Endothelial cell of umbilical vein (primary cell): ENCODE measurements around the gene LRIG1. TPM values are rescaled to one million over a fixed set of nuclear protein-coding genes. Genes with fewer than 3 reads are reported as not detected.

ENCODE experiments used
- BruUV-seq: library from RNA; stranded (reverse); fragments of 400-500 nt; replicated peaks from 2 replicates; lab custom pipeline; 2021; lab: Mats Ljungman, UMichigan
- CTCF ChIA-PET: fragments of 300-600, 350-600 bp; sonication (Branson Sonifier 250); formaldehyde crosslinking; loops from one replicate; lab custom pipeline; 2021; ENCODE audit warnings: antibody characterized with exemption, inconsistent platforms; lab: Charles Lee
- POLR2A ChIA-PET: fragments of 300-600, 350-600 bp; sonication (Branson Sonifier 250); formaldehyde crosslinking; loops from one replicate; lab custom pipeline; 2021; ENCODE audit warnings: antibody characterized with exemption, inconsistent platforms; lab: Charles Lee
- DNase-seq: peaks from one replicate; pipeline ENCODE4 v3.0.0-alpha.2; 2011; ENCODE audit warnings: low read depth, low spot score
- FAIRE-seq: peaks from 2 replicates; lab custom pipeline; 2011; peaks lifted over from hg19 to GRCh38; lab: Jason Lieb, UNC
- H2AFZ ChIP-seq: 2 replicates; pipeline ENCODE4 v1.6.0; 2012; ENCODE audit warnings: low read depth, low read length, control low read depth, inconsistent platforms
- H3K27ac ChIP-seq: 2 replicates; pipeline ENCODE4 v1.5.1; 2011; ENCODE audit warnings: low read depth, mild to moderate bottlenecking, control low read depth, low read length, moderate library complexity; ENCODE audit not compliant: insufficient read depth
- H3K27me3 ChIP-seq, 2 experiments: 2 replicates each; pipeline versions ENCODE4 v1.6.0 to v1.6.1; 2011; ENCODE audit warnings: low read length in 2 of 2, mixed read lengths in 1 of 2; ENCODE audit not compliant: control insufficient read depth in 2 of 2, insufficient read depth in 2 of 2
- H3K36me3 ChIP-seq, 2 experiments: 2 replicates in 1 of 2; 3 replicates in 1 of 2; pipeline ENCODE4 v1.5.1; 2011; ENCODE audit warnings: low read length in 2 of 2, mild to moderate bottlenecking in 1 of 2, moderate library complexity in 1 of 2; ENCODE audit not compliant: control insufficient read depth in 2 of 2, insufficient read depth in 2 of 2; ENCODE audit errors: extremely low read depth in 1 of 2
- H3K4me1 ChIP-seq: 3 replicates; pipeline ENCODE4 v1.5.1; 2011; ENCODE audit warnings: mild to moderate bottlenecking, low read length; ENCODE audit not compliant: control insufficient read depth, insufficient read depth; ENCODE audit errors: extremely low read depth
- H3K4me2 ChIP-seq: 2 replicates; pipeline ENCODE4 v1.6.1; 2011; ENCODE audit warnings: low read length, control low read depth, mixed read lengths; ENCODE audit not compliant: insufficient read depth
- H3K4me3 ChIP-seq, 3 experiments: fragments of 200-600 bp in 1 of 3; sonication (generic), shearing (Covaris generic) in 1 of 3; replicated peaks in 1 of 3; 2 replicates each; pipeline ENCODE4 v1.5.1; 2011 to 2016; ENCODE audit warnings: control low read depth in 3 of 3, low read length in 3 of 3, mild to moderate bottlenecking in 2 of 3, inconsistent platforms in 1 of 3, low read depth in 1 of 3, moderate library complexity in 1 of 3; ENCODE audit not compliant: insufficient read depth in 1 of 3
- H3K79me2 ChIP-seq: 2 replicates; pipeline ENCODE4 v1.6.0; 2012; ENCODE audit warnings: low read length, inconsistent platforms; ENCODE audit not compliant: control insufficient read depth, insufficient read depth
- H3K9ac ChIP-seq: replicated peaks from 2 replicates; pipeline ENCODE3; 2011; ENCODE audit warnings: low read length, control low read depth; ENCODE audit not compliant: insufficient read depth; ENCODE audit errors: extremely low read depth
- H3K9me1 ChIP-seq: replicated peaks from 3 replicates; pipeline ENCODE4 v1.6.0; 2011; ENCODE audit warnings: mild to moderate bottlenecking, low read length; ENCODE audit not compliant: control insufficient read depth, insufficient read depth; ENCODE audit errors: extremely low read depth
- H3K9me3 ChIP-seq: replicated peaks from 2 replicates; pipeline ENCODE4 v1.5.1; 2012; ENCODE audit warnings: low read length, inconsistent platforms; ENCODE audit not compliant: control insufficient read depth, insufficient read depth
- H4K20me1 ChIP-seq: replicated peaks from 2 replicates; pipeline ENCODE3; 2011; ENCODE audit warnings: mild to moderate bottlenecking, low read length; ENCODE audit not compliant: control insufficient read depth, insufficient read depth; ENCODE audit errors: extremely low read depth
- EZH2 ChIP-seq: IDR thresholded peaks from 2 replicates; pipeline ENCODE4 v1.6.1; 2012; ENCODE audit warnings: borderline replicate concordance, low read depth, mild to moderate bottlenecking, moderate library complexity, low read length, inconsistent platforms; ENCODE audit not compliant: severe bottlenecking
- FOS ChIP-seq: IDR thresholded peaks from 2 replicates; pipeline ENCODE4 v1.6.1; 2011; ENCODE audit warnings: mild to moderate bottlenecking, low read length, moderate library complexity, borderline replicate concordance; ENCODE audit not compliant: insufficient read depth
- GATA2 ChIP-seq: IDR thresholded peaks from 2 replicates; pipeline ENCODE4 v1.7.0; 2011; ENCODE audit warnings: low read depth, mild to moderate bottlenecking, moderate library complexity, mixed read lengths, low read length; ENCODE audit not compliant: insufficient read length, insufficient read depth
- JUN ChIP-seq: IDR thresholded peaks from 2 replicates; pipeline ENCODE4 v1.6.1; 2011; ENCODE audit warnings: borderline replicate concordance, low read depth; ENCODE audit not compliant: insufficient read length, insufficient read depth
- MYC ChIP-seq: IDR thresholded peaks from one replicate; pipeline ENCODE4 v1.6.1; 2011; ENCODE audit warnings: mild to moderate bottlenecking, low read depth, low read length
- POLR2A ChIP-seq: IDR thresholded peaks from 2 replicates; pipeline ENCODE4 v1.6.1; 2012; ENCODE audit warnings: low read depth, mild to moderate bottlenecking, control low read depth, low read length
- POLR2AphosphoS5 ChIP-seq: IDR thresholded peaks from 2 replicates; pipeline ENCODE4 v1.6.1; 2012; ENCODE audit warnings: low read depth, mild to moderate bottlenecking, control low read depth, low read length, moderate library complexity; ENCODE audit not compliant: insufficient read depth
- dilution Hi-C: fragments of 300-500 bp; cut with MboI; formaldehyde crosslinking; loops from one replicate; pipeline ENCODE4 v1.15.0; 2019; ENCODE audit warnings: low sequenced_read_pairs; ENCODE audit not compliant: extremely low pct_ligation_motif_present
- intact Hi-C: fragments of 100-400 bp; cut with micrococcal nuclease; formaldehyde crosslinking; loops from one replicate; pipeline ENCODE4 v1.10.0; 2022
- polyA plus RNA-seq, 4 experiments: library from polyadenylated mRNA; depleted of rRNA in 3 of 4; stranded (reverse) in 3 of 4; unstranded in 1 of 4; fragments of >200 nt; gene quantifications; 2 replicates each; pipeline versions ENCODE4 v1.2.1 to v1.2.3, GENCODE V29; 2011 to 2012; ENCODE audit warnings: missing spikeins in 1 of 4
- total RNA-seq: library from RNA; stranded (reverse); gene quantifications from 2 replicates; pipeline ENCODE4 v1.2.3, GENCODE V29; 2021
- TF ChIP-seq, protein P1 (sequence below): IDR thresholded peaks from 2 replicates; pipeline ENCODE4 v1.6.1; 2011; ENCODE audit not compliant: insufficient read depth, insufficient read length
- TF ChIP-seq, protein P2 (sequence below), 2 donors: IDR thresholded peaks; 1 replicate in 1 of 2; 2 replicates in 1 of 2; pipeline ENCODE4 v1.5.1; 2011; ENCODE audit warnings: low read length in 2 of 2, mild to moderate bottlenecking in 2 of 2, moderate library complexity in 2 of 2, control low read depth in 1 of 2, inconsistent platforms in 1 of 2, low read depth in 1 of 2; ENCODE audit not compliant: insufficient read depth in 1 of 2; ENCODE audit errors: extremely low read depth in 1 of 2

The LRIG1 gene
- total and polyA plus RNA-seq, 2 donors (not counting 3 experiments of a cell fraction or from before 2014, with no cell fraction given): 50.3 to 52.2 TPM

DNA sequence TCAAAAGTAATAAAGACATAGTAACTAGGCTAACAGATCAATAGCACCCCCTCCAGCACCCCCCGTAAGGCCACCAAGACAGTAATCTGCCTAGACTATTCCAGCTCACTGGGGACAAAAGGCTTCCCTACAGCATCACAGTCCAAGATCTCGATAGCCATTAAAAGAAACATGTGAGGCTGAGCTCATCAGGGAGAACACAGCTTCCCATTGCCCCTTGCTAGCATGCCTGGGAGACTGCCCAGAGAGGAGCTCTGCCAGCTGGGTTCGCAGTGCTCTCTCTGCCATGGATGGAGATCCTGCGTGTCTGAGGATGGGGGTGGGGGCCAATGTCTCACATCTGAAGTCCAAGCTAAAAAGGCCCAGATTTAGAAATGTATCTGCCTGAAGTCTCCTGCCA, 17.8 kb downstream of the LRIG1 start:
- Histone ChIP-seq H3K36me3 (no peaks in the 10 kb centered on the region), H3K4me2 (no peak overlapping the region), H3K27me3 (no peaks in the 10 kb centered on the region), H3K4me3 (no peak overlapping the region), H2AFZ (no peak overlapping the region), H3K9ac (no peak overlapping the region), H3K9me1 (no peaks in the 10 kb centered on the region), H3K79me2 (peaks cover 73% of the 10 kb centered on the region), H3K27ac (peak overlapping the region; percentile 28), H3K4me1 (peaks cover 38% of the 10 kb centered on the region), H4K20me1 (no peaks in the 10 kb centered on the region), H3K9me3 (no peaks in the 10 kb centered on the region)
- dilution Hi-C loops: no loop called here
- intact Hi-C loops: no loop called here
- POLR2A ChIA-PET: no interaction called here
- BruUV-seq: no TSS peak
- CTCF ChIA-PET: interaction anchor here (0.8 to 2.4 kb wide), 8 partner anchors 9 to 339 kb away, joined by 3 to 23 read pairs (median 4); no protein-coding TSS in a partner anchor
- TF ChIP-seq FOS (no peak), POLR2A (no peak), GATA2 (no peak), POLR2AphosphoS5 (no peak), MYC (no peak), JUN (no peak), EZH2 (no peak)
- TF ChIP-seq, protein P1, sequence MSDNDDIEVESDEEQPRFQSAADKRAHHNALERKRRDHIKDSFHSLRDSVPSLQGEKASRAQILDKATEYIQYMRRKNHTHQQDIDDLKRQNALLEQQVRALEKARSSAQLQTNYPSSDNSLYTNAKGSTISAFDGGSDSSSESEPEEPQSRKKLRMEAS: no peak
- TF ChIP-seq, protein P2, sequence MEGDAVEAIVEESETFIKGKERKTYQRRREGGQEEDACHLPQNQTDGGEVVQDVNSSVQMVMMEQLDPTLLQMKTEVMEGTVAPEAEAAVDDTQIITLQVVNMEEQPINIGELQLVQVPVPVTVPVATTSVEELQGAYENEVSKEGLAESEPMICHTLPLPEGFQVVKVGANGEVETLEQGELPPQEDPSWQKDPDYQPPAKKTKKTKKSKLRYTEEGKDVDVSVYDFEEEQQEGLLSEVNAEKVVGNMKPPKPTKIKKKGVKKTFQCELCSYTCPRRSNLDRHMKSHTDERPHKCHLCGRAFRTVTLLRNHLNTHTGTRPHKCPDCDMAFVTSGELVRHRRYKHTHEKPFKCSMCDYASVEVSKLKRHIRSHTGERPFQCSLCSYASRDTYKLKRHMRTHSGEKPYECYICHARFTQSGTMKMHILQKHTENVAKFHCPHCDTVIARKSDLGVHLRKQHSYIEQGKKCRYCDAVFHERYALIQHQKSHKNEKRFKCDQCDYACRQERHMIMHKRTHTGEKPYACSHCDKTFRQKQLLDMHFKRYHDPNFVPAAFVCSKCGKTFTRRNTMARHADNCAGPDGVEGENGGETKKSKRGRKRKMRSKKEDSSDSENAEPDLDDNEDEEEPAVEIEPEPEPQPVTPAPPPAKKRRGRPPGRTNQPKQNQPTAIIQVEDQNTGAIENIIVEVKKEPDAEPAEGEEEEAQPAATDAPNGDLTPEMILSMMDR (IDR thresholded peaks at IDR 0.05; ENCODE audit: extremely low read depth in 1 of 2, insufficient read depth in 1 of 2, low read depth in 1 of 2, low read length in 2 of 2): no peak
- DNase-seq: peak; percentile 81
- peak; percentile 90 for FAIRE-seq
